SIG-M5 treated with dmso at 0.1 percent for 504 hours (cell line): Measurements from ENCODE around the gene KCNK15.
A peak's percentile ranks its signal among the peaks of the same experiment; 100 is the strongest.

ENCODE experiments used
- DNase-seq: peaks from one replicate; lab custom pipeline; 2025; ENCODE audit not compliant: unreplicated experiment; lab: John Stamatoyannopoulos, UW

KCNK15 gene

DNA sequence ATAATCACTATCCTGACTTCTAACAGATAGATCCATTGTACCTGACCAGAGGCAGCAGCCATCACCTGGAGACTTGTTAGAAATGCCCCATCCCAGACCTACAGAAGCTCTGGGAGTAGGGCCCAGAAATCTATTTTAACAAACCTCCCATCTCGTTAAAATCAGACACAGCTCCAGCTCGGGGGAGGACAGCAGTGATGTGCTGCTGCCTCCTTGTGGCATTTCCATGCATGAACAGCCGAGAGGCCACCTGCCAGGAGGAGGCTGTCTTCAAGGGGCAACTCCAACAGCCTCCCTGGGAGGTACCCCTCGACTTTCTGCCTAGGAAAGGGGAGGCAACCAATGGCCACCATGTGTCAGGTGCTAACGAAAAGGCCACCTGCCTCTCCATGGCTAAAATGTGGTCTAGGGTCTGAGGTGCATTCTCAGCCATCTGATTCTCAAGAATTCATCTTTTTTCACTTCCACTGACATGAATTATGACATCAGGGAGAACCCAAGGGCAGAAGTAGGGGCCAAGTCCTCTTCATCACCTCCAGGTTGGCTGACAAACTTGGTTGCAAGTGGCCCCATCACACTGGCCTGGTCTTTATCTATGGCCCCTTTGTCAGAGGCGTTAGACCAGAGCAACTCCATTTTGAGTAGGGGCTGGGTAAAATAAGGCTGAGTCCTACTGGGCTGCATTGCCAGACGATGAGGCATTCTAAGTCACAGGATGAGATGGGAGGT, 12.2 kb upstream of the KCNK15 start:
- peak; percentile 31 for DNase-seq

DNA sequence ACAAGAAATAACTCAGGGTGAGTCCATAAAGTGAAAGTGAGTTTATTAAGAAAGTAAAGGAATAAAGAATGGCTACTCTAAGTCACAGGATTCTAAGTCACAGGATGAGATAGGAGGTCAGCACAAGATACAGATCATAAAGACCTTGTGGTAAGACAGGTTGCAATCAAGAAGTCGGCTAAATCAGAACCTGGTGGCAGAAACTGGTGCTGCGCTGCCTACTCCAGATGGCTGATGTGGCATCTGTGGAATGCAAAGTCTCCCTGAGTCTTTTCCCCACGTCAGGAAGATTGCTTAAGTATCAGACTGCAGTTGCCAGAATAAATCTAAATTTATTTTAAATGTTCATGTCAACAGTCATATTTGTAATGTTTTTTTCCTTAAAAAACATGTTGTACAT, 10.7 kb upstream of the KCNK15 start:
- DNase-seq: no peak

DNA sequence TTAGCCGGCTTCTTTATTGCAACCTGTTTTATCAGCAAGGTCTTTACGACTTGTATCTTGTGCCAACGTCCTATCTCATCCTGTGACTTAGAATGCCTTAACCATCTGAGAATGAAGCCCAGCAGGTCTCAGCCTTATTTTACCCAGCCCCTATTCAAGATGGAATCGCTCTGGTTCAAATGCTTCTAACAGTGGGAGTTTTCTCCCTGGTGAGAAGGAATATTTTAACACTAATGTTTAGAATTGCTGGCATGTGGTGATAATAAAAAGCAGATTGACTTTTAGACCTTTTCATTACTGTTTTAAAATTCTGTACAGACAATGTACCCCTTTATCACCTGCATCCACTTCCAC, 9.9 kb upstream of the KCNK15 start:
- no peak for DNase-seq

DNA sequence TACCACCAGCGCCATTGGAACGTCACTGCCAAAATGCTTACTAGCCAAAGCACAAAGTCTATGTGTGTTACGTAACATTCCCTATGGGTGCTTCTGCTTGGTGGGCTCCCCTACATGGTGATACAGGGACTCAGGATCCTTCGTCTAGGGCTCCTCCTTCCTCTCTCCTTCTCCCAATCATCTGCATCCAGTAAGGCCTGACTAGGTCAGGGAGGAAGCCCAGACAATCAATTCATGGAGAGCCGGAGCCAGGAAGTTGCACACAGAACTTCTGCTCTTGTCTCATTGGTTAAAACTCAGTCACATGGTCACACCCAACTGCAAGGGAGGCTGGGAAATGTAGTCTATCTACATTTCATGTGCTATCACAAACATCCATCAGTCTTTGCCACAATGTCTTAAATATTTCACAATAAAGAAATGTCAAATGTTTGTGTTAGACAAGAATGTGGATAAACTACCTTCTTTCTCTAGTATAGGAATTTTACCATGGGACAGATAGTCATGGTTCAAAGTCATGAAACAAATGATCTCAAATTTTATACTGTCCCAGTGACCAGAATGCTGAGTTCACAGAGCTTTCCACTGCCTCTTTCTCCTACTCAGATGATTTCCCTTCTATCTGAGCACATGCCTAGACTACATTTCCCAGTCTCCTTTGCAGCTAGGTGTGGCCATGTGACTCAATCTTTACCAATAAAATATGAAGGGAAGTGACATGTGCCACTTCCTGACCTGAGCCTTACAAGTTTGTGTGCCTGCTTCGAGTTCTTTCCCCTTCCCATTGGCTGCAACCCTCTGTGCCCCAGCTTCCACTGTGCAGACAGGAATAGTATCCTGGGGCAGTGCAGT, 9.3 kb upstream of the KCNK15 start:
- peak; percentile 93 for DNase-seq

DNA sequence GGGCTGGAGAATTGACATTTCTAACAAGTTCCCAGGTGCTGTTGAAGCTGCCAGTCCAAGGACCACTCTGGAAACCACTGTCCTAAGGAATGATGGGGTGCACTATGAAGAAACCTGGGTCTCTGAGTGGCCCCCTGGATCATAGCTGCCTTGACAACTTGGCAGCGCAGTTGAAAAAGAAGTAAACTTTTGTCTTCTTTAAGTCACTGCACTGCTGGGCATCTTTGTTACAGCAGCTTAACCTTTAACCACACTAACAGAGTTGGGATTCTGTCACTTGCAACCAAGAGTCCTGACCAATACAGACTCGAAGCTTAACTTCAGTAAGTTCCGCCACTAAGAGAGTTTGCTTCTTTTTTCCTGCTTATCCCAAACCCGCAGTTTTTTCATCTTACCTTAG, 8.5 kb upstream of the KCNK15 start:
- DNase-seq: no peak

DNA sequence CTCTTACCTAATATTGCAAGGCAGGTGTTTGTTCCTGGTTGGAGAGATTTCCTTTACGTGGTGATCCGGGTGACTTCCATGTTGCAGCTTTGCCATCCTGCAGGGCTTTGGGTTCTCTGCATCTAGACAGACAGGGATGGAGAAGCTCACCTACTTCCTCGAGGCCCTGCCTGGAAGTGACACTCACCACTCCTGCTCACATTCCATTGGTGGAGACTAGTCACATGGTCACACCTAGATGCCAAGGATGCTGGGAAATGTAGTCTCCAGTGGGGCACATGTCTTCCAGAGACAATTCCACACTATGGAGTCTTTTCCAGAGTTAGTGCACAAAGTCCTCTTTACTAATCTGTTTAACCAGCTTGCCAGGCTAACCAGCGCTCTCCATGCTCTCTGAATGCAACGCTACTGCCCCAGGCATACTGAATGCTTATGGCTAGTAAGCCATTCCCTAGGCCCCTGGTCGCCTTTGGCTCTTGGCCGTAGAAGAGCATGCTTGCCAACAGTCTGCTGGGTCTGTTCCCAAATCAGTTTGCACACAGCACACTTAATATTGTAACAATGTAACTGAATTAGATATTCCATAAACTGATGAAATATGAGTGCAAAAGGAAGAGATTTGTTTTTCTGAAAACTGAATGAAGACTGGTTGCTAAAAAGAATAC, 6.7 kb upstream of the KCNK15 start:
- DNase-seq: peak; percentile 65

GRCh38 chr20:44739942-44740341, 5.7 kb upstream of the KCNK15 start:
- no peak for DNase-seq

DNA sequence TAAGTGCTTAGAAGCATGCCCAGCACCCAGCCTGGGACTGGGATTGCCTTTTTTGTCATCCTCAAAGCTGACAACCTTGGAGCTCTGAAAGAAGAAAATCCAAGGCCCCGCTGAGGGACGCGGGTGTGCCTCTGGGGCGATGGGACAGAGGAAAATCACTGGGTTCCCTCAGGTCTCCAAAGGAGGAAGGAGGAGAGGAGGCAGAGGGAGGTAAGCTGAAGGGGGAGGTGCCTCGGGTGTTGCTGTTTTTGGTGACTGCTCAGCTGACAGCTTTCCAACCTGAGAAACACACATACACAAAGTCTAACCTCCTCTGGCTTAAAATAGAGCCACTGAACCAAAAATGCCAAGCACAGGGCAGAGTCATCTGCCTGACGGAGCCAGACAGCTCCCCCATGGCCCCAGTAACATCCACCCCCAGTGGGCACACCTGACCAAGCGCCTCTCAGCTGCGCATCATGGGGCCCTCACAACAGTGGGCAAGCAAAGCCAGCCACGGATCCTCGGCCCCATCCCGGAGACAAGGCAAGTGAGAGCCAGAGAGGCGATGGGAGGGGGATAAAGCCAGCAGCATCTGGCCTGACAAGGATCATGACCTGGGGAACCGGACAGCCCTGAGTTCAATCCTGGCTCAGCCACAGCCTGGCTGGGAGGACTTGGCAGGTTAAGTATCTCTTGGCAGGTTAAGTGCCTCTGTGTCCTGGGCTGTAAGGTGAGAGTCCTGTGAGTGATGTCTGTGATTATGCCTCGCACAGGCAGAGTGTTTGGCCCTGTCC, 3.2 kb upstream of the KCNK15 start:
- no peak for DNase-seq

GRCh38 chr20:44743080-44743701, 2.5 kb upstream of the KCNK15 start:
- DNase-seq: no peak

GRCh38 chr20:44743916-44744655, 1.6 kb upstream of the KCNK15 start:
- no peak for DNase-seq

GRCh38 chr20:44745122-44745597, 505 bp upstream of the KCNK15 start:
- DNase-seq: no peak

DNA sequence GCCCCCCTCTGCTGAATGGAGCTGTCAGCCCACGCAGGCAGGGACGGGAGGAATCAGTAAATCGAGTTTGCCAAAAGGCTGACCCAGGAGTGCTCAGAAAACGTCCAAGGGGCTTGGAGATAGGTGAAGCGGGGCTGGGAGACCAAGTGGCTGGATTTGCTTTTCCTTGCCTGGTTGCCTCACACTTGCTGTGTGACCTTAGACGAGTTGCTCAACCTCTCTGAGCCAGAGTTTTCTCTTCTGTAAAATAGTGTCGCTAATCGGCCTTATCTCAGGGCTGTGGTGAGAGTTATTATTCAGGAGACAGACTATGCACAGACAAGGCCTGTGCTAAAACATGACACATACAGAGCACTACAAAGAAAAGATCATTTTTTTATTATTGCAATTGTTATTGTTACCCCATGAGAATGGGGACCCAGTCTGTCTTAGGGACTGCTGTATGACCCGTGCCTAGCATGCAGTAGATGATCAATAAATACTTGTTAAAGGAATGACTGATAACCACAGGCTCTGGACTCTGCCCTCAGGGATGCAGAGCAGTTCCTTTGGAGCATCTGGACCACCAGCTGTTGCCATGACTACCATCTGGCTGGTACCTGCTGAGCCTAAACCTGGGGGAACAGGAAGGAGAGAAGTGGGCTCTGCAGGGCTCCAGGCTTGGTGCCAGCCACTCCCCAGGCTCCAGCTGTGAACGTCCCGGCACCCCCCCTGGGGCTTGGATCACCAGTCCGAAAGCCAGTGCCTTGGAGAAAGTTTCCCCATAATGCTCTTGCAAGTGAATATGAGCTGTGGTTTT, 901 bp downstream of the KCNK15 start:
- no peak for DNase-seq

- peak; percentile 52 for DNase-seq
These were observed 1.7 kb downstream of the KCNK15 start for GRCh38 chr20:44747166-44748004.

DNA sequence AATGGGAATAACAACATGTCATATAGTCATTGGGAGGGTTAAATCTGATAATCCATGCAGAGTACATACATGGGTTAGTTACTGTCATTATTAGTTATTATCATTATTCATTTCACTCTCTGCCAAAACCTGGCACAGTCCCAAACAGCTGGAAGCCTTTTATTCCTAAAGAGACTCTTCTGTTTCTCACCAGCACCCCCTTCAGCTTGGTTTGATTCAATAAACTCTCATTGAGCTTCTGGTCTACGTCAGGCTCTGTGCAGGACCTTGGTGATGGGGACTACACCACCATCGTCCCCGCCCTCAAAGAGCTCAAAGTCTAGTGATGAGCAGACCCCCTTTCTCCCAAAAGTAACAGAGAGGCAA, 2.3 kb downstream of the KCNK15 start:
- no peak for DNase-seq

DNA sequence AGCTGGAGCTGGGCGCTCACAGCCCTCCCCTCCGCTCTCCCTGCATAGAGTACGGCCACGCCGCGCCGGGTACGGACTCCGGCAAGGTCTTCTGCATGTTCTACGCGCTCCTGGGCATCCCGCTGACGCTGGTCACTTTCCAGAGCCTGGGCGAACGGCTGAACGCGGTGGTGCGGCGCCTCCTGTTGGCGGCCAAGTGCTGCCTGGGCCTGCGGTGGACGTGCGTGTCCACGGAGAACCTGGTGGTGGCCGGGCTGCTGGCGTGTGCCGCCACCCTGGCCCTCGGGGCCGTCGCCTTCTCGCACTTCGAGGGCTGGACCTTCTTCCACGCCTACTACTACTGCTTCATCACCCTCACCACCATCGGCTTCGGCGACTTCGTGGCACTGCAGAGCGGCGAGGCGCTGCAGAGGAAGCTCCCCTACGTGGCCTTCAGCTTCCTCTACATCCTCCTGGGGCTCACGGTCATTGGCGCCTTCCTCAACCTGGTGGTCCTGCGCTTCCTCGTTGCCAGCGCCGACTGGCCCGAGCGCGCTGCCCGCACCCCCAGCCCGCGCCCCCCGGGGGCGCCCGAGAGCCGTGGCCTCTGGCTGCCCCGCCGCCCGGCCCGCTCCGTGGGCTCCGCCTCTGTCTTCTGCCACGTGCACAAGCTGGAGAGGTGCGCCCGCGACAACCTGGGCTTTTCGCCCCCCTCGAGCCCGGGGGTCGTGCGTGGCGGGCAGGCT, 4.6 kb downstream of the KCNK15 start:
- DNase-seq: no peak

- DNase-seq: no peak
These were observed 6.7 kb downstream of the KCNK15 start for GRCh38 chr20:44752099-44752931.

GRCh38 chr20:44754554-44754953, 8.9 kb downstream of the KCNK15 start:
- no peak for DNase-seq
